Right atrium auricular region (tissue), 2 donors: ENCODE results near the gene APOB. TPM values are rescaled to one million over a fixed set of nuclear protein-coding genes. Genes with fewer than 3 reads are reported as not detected.

Experiments used
- DNase-seq: peaks from one replicate; pipeline ENCODE4 v3.0.0-alpha.2; 2019; ENCODE audit warnings: low spot score
- H3K27ac ChIP-seq, 2 donors: fragments of 200-600 bp; sonication (generic); 1 replicate in 1 of 2; 2 replicates in 1 of 2; pipeline ENCODE4 v1.5.1; 2016 to 2019
- H3K27me3 ChIP-seq, 2 donors: fragments of 200-600 bp; sonication (generic); one replicate each; pipeline versions ENCODE4 v1.5.1 to v1.6.0; 2017 to 2019
- H3K36me3 ChIP-seq: fragments of 200-600 bp; sonication (generic); one replicate; pipeline ENCODE4 v1.5.1; 2016
- H3K4me1 ChIP-seq, 2 donors: fragments of 200-600 bp; sonication (generic); one replicate each; pipeline versions ENCODE4 v1.5.1 to v1.6.0; 2017 to 2019
- H3K4me3 ChIP-seq, 2 donors: fragments of 200-600 bp; sonication (generic); 1 replicate in 1 of 2; 2 replicates in 1 of 2; pipeline ENCODE4 v1.5.1; 2017 to 2019; ENCODE audit warnings: mild to moderate bottlenecking in 1 of 2, moderate library complexity in 1 of 2
- H3K9me3 ChIP-seq, 2 donors: fragments of 200-600 bp; sonication (generic); one replicate each; pipeline ENCODE4 v1.5.1; 2019
- CTCF ChIP-seq, 2 donors: fragments of 200-600 bp; sonication (generic); IDR thresholded peaks; one replicate each; pipeline ENCODE4 v1.5.1; 2019; ENCODE audit warnings: antibody characterized with exemption in 2 of 2
- total RNA-seq, 2 donors: library from RNA; depleted of rRNA; stranded (reverse); fragments of >200 nt; gene quantifications; one replicate each; pipeline ENCODE4 v1.1.0, GENCODE V29; 2016

APOB gene, protein sequence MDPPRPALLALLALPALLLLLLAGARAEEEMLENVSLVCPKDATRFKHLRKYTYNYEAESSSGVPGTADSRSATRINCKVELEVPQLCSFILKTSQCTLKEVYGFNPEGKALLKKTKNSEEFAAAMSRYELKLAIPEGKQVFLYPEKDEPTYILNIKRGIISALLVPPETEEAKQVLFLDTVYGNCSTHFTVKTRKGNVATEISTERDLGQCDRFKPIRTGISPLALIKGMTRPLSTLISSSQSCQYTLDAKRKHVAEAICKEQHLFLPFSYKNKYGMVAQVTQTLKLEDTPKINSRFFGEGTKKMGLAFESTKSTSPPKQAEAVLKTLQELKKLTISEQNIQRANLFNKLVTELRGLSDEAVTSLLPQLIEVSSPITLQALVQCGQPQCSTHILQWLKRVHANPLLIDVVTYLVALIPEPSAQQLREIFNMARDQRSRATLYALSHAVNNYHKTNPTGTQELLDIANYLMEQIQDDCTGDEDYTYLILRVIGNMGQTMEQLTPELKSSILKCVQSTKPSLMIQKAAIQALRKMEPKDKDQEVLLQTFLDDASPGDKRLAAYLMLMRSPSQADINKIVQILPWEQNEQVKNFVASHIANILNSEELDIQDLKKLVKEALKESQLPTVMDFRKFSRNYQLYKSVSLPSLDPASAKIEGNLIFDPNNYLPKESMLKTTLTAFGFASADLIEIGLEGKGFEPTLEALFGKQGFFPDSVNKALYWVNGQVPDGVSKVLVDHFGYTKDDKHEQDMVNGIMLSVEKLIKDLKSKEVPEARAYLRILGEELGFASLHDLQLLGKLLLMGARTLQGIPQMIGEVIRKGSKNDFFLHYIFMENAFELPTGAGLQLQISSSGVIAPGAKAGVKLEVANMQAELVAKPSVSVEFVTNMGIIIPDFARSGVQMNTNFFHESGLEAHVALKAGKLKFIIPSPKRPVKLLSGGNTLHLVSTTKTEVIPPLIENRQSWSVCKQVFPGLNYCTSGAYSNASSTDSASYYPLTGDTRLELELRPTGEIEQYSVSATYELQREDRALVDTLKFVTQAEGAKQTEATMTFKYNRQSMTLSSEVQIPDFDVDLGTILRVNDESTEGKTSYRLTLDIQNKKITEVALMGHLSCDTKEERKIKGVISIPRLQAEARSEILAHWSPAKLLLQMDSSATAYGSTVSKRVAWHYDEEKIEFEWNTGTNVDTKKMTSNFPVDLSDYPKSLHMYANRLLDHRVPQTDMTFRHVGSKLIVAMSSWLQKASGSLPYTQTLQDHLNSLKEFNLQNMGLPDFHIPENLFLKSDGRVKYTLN (N-terminal part only)
- total RNA-seq, result 10 to 100 TPM; 20.1 to 45.3 TPM

DNA sequence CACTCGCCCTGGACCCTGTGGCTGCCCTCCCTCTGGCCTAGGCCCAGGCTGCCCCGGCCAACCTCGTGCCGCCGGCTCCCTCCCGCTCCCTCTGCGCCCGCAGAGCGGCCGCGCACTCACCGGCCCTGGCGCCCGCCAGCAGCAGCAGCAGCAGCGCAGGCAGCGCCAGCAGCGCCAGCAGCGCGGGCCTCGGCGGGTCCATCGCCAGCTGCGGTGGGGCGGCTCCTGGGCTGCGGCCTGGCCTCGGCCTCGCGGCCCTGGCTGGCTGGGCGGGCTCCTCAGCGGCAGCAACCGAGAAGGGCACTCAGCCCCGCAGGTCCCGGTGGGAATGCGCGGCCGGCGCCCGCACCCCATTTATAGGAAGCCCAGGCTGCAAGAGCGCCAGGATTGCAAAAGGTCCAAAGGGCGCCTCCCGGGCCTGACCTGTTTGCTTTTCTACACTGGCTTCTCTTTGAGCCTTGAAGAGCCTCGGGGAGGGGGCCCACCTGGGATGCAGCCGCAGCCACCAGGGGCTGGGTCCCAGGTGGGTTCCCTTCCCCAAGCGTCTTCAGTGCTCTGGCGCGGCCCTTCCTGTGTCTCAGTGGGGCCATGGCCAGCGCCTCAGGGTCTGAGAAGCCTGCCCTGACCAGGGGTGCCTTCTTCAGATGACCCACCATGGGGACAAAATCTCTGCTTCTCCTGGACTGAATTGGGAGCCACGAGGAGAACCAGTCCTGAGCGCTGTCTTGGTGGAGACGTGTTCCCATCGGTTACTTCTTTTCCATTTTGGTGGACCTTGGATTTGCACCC, at the start of gene APOB:
Gene APOB, minus strand, starts transcription at position 330 of the 789 bp plus-strand sequence. Its CDS starts 128 bp downstream, at position 202.
- H3K27ac ChIP-seq, result peak within 1 kb of the TSS in 1 of 2 donors; percentile 88
- DNase-seq, result no peak
- peak within 1 kb of the TSS; percentile 3 to 24 for H3K4me3 ChIP-seq

DNA sequence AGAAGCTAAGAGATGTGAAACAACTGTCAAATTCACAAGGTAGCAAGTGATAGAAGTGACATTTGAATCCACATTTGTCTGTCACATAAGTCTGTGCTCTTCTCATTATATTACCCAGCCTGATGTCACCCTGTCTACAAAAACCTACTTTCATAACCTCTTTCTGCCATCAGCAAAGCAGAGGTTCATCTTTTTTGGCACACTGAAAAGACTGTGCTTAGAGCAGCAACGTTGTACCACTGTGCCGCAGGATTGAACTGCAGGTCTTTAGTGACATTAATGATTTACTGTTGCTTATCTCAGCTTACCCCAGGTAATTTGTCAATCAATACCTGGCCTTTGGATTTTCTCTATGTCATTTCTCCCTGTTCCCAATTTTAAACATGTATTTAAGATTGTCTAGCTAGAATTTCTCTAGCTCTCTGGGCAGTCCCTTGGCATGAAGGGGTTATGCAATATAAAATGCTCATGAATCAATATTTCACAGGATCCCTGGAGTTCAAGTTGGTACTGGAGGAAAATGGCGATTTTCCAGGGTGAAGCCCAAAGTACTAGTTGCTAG, 48.5 kb upstream of the APOB start:
- no peaks in the 10 kb centered on the region for H3K36me3 ChIP-seq
- H3K27me3 ChIP-seq, result no peaks in the 10 kb centered on the region
- H3K4me1 ChIP-seq, result no peaks in the 10 kb centered on the region
- H3K9me3 ChIP-seq, result no peaks in the 10 kb centered on the region
- no peak overlapping the region for H3K27ac ChIP-seq
- no peak overlapping the region for H3K4me3 ChIP-seq
- TF ChIP-seq CTCF (IDR thresholded peaks at IDR 0.05), result no peak
- no peak for DNase-seq

More for the DNA sequence above, at the start of gene APOB:
- TF ChIP-seq CTCF (IDR thresholded peaks at IDR 0.05), result no peak
- Histone ChIP-seq H3K9me3 (no peaks in the 10 kb centered on the region), H3K4me1 (peaks cover 0 to 26% of the 10 kb centered on the region in 2 donors), H3K27me3 (no peaks in the 10 kb centered on the region), H3K36me3 (no peaks in the 10 kb centered on the region)

DNA sequence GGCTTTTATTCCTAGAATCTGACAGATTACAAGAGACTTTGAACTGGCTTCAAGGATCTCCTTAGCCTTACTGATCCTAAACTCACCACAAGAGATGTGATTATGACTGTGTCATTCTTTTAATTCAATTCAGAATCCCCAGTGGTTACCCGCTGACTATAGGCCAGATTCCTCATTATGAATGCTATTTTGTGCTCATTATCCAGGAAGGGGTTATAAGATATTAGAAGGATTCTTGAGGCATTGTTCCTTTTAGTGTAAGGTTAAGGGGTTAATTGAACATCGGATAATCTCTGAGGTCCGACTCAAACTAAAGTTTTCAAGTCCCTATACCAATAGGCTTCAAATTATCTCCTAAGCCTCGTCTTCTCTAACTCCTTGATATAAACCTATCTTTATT, 40.5 kb upstream of the APOB start:
- H3K9me3 ChIP-seq, result no peaks in the 10 kb centered on the region
- no peaks in the 10 kb centered on the region for H3K4me1 ChIP-seq
- no peaks in the 10 kb centered on the region for H3K27me3 ChIP-seq
- H3K27ac ChIP-seq, result no peak overlapping the region
- no peaks in the 10 kb centered on the region for H3K36me3 ChIP-seq
- no peak overlapping the region for H3K4me3 ChIP-seq
- no peak for TF ChIP-seq CTCF (IDR thresholded peaks at IDR 0.05)
- no peak for DNase-seq

- no peak for DNase-seq
- Histone ChIP-seq H3K4me3 (no peak overlapping the region), H3K36me3 (no peaks in the 10 kb centered on the region), H3K27me3 (no peaks in the 10 kb centered on the region), H3K9me3 (no peaks in the 10 kb centered on the region), H3K4me1 (no peaks in the 10 kb centered on the region), H3K27ac (no peak overlapping the region)
- no peak for TF ChIP-seq CTCF (IDR thresholded peaks at IDR 0.05)
Measured at GRCh38 chr2:21083482-21083881, 39.6 kb upstream of the APOB start.
